NB4 (cell line): Measurements from ENCODE around the gene ACOT11.
"Not testable (repeated sequence)": the region's sequence is repeated elsewhere in the genome, so short reads cannot be mapped to it uniquely, and the experiment has no call there.

Experiments
- DNase-seq: peaks from one replicate; pipeline ENCODE4 v3.0.0; 2010; ENCODE audit warnings: low read depth
- H3K4me3 ChIP-seq: one replicate; pipeline ENCODE4 v1.5.1; 2011; ENCODE audit warnings: mild to moderate bottlenecking, low read depth, low read length, moderate library complexity
- MYC ChIP-seq: IDR thresholded peaks from 2 replicates; pipeline ENCODE4 v1.6.1; 2011; ENCODE audit warnings: low read depth, low read length
- POLR2A ChIP-seq: IDR thresholded peaks from 2 replicates; pipeline ENCODE4 v1.6.1; 2011; ENCODE audit warnings: mild to moderate bottlenecking; ENCODE audit not compliant: insufficient read length; ENCODE audit errors: extremely low read depth
- TF ChIP-seq, protein P1 (sequence below): IDR thresholded peaks from 2 replicates; pipeline ENCODE4 v1.6.1; 2011; ENCODE audit warnings: low read depth, low read length
- TF ChIP-seq, protein P2 (sequence below): IDR thresholded peaks from one replicate; pipeline ENCODE4 v1.5.1; 2012; ENCODE audit warnings: low read depth, low read length

Gene ACOT11

DNA sequence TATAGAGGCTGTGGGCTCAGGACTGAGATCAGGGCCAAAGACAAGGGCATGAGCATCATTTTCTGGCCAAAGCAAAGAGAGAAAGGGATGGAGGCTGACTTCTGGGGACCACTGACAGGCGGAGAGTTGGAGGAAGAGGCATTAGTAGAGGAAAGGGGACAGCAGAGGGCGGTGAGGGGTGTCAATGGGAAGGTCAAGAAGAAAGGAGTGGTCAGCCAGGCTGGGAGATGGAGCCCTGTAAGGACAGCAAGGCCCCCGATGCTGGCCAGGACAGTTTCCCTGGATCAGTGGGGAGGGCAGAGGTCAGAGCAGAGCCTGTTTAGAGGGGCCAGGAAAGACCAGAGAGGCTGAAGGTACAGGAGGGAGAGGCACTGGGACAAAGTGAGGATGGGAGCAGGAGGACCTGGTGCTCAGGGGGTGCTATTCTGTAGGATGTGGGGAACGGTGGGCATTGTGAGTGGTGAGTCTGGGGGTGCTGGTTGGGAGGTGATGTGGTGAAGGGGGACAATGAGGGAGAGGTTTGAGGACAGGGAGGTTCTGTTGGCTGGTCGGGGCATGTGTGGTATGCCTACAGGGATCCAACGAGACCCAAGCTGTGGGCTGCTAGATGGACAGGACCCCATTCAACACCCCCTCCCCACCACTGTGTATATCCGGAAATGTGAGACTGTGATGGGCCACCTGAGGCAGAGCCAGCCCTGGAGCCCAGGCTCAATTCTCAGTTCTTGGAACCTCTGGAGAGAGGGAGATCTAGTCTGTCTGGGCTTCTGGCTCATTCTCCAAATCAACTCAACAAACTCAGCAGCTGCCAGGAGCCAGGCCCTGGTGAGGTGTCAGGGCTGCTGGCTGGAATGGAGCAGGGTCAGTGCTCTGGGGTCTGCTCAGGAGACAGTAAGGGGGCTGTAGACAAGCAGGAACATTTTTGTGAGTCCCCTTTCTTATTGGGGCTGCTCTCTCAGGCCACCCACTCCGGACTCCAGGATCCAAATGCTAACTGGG, 76.7 kb downstream of the ACOT11 start:
- no peak overlapping the region for H3K4me3 ChIP-seq
- no peak for DNase-seq
- no peak for TF ChIP-seq POLR2A
- TF ChIP-seq, protein P1, sequence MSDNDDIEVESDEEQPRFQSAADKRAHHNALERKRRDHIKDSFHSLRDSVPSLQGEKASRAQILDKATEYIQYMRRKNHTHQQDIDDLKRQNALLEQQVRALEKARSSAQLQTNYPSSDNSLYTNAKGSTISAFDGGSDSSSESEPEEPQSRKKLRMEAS, result no peak
- TF ChIP-seq, protein P2, sequence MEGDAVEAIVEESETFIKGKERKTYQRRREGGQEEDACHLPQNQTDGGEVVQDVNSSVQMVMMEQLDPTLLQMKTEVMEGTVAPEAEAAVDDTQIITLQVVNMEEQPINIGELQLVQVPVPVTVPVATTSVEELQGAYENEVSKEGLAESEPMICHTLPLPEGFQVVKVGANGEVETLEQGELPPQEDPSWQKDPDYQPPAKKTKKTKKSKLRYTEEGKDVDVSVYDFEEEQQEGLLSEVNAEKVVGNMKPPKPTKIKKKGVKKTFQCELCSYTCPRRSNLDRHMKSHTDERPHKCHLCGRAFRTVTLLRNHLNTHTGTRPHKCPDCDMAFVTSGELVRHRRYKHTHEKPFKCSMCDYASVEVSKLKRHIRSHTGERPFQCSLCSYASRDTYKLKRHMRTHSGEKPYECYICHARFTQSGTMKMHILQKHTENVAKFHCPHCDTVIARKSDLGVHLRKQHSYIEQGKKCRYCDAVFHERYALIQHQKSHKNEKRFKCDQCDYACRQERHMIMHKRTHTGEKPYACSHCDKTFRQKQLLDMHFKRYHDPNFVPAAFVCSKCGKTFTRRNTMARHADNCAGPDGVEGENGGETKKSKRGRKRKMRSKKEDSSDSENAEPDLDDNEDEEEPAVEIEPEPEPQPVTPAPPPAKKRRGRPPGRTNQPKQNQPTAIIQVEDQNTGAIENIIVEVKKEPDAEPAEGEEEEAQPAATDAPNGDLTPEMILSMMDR, result no peak
- TF ChIP-seq MYC, result no peak

DNA sequence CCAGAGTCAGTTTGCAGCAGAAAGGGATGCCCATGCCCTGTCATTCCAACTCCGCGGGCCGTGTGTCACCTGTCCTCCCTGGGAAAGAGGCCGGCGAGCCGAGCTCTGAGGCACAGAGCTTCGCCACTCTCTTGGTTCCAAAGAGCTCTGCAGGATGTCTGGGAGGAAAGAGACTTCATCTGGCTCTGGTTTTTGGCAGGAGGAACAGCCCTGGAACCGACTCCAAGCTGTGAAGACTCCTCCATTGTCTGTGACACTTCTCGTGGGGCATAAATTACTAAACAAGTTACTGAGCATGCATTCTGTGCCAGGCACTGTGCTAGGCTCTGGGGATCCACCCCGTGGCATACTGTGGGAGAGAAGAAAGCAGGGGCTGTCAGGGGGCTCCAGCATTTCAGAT, 79.2 kb downstream of the ACOT11 start:
- no peak for DNase-seq
- no peak overlapping the region for H3K4me3 ChIP-seq
- TF ChIP-seq, protein P1, result no peak
- TF ChIP-seq MYC (no peak), POLR2A (no peak)
- TF ChIP-seq, protein P2, result no peak

DNA sequence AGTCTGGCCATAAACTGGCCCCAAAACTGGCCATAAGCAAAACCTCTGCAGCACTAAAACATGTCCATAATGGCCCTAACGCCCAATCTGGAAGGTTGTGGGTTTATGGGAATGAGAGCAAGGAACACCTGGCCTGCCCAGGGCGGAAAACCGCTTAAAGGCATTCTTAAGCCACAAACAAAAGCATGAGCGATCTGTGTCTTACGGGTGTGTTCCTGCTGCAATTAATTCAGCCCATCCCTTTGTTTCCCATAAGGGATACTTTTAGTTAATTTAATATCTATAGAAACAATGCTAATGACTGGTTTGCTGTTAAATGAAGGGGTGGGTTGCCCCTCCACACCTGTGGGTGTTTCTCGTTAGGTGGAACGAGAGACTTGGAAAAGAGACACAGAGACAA, 87.8 kb downstream of the ACOT11 start:
- H3K4me3 ChIP-seq, DNase-seq: not testable (repeated sequence)

DNA sequence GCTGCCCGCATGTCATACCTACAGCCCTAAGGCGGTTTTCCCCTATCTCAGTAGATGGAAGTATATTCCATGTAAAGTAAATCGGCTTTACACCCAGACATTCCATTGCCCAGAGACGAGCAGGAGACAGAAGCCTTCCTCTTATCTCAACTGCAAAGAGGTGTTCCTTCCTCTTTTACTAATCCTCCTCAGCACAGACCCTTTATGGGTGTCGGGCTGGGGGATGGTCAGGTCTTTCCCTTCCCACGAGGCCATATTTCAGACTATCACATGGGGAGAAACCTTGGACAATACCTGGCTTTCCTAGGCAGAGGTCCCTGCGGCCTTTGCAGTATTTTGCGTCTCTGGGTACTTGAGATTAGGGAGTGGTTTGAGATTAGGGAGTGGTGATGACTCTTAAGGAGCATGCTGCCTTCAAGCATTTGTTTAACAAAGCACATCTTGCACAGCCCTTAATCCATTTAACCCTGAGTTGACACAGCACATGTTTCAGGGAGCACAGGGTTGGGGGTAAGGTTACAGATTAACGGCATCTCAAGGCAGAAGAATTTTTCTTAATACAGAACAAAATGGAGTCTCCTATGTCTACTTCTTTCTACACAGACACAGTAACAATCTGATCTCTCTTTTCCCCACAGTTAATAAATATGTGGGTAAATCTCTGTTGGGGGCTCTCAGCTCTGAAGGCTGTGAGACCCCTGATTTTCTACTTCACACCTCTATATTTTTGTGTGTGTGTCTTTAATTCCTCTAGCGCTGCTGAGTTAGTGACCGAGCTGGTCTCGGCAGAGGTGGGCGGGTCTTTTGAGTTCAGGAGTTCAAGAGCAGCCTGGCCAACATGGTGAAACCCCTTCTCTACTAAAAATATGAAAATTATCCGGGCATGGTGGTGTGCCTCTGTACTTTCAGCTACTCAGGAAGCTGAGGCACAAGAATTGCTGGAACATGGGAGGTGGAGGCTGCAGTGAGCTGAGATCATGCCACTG, 88.7 kb downstream of the ACOT11 start:
- not testable (repeated sequence) for DNase-seq

DNA sequence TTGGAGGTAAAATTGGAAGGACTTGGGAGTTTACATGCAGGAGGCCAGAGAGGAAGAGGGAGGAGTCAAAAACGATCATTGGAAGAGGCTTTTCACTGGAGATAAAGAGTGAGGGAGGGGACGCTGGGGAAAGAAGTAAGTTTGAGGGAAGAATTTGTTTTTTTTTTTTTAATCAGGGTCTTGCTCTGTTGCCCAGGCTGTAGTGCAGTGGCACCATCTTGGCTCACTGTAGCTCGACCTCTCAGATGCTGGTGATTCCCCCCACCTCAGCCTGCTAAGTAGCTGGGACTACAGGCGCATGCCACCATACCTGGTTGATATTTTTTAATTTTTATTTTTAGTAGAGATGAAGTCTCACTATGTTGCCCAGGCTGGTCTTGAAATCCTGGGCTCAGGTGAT, 92.3 kb downstream of the ACOT11 start:
- no peak for DNase-seq
- no peak for TF ChIP-seq MYC
- TF ChIP-seq POLR2A, result no peak
- TF ChIP-seq, protein P2, result no peak
- TF ChIP-seq, protein P1, result no peak

More for the DNA sequence above, 88.7 kb downstream of the ACOT11 start:
- not testable (repeated sequence) for H3K4me3 ChIP-seq

DNA sequence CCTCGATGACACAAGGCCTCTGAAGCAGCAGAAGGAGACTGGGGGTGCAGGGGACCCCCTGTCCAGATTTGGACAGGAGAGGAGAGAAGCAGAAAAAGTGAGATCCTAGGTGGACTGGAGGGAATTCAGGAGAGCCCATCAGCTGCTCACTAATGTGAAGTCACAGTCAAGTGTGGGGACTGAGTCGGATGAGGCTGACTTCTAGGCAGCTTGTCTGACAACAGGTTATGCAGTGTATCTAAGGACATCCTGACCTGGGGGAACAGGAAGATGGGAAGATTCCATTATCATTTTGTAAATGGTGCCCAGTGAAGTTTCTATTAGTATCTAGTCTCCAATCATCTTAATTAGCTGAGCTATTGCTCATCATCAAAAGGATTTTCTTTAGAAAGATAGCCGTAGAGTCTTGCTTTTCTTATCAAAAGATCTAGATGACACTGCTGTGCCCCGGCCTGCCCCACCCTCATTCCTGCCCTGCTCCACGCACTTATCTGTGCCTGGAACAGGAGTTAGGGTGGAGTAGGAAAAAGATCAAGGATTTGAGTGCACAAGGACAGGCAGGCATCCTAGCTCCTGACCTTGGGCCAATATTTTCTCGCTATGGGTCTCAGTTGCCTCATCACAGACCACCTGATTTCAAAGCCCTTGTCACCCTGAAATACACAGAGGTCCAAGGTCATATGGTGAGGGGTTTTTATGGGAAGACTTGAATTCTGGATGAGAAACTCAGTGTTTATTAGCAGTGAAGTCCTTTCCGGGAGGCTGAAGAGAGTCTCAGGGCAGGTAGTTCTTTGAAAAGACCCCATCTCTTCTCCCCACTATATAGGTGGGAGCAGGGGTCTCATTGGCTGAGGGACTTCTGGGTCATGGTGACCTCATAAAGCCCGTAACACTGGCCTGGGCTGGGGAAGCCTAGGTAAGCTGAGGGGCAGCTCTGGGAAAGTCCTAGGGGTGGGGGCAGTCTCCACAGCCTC, 93.1 kb downstream of the ACOT11 start, which contains the start of gene MROH7:
Gene MROH7, plus strand, starts transcription at position 924 of the 974 bp plus-strand sequence. CDS start 11,141 bp downstream, outside the sequence.
- TF ChIP-seq, protein P2, result no peak
- no peak for TF ChIP-seq POLR2A
- TF ChIP-seq, protein P1, result no peak
- no peak for TF ChIP-seq MYC
- no peak for DNase-seq

More for the DNA sequence above, 92.3 kb downstream of the ACOT11 start:
- H3K4me3 ChIP-seq, result no peak overlapping the region

More for the DNA sequence above, 93.1 kb downstream of the ACOT11 start, which contains the start of gene MROH7:
- H3K4me3 ChIP-seq, result no peak within 1 kb of the TSS
